Neural cell (in vitro differentiated cells): ENCODE measurements around the gene SLC18A3. TPM values are rescaled to one million over a fixed set of nuclear protein-coding genes. Genes with fewer than 3 reads are reported as not detected.

Source experiments
- H2AFZ ChIP-seq: fragments of 200-600, 300-800 bp; sonication (generic), shearing (Covaris generic); 2 replicates; pipeline ENCODE4 v1.6.0; 2014; ENCODE audit warnings: low read depth, mild to moderate bottlenecking, antibody characterized with exemption, low read length, moderate library complexity
- H3F3A ChIP-seq: fragments of 200-600 bp; shearing (Covaris generic); 2 replicates; pipeline ENCODE4 v1.6.1; 2016; ENCODE audit warnings: mild to moderate bottlenecking, moderate library complexity, mixed read lengths, antibody characterized with exemption, low read length; ENCODE audit not compliant: insufficient read depth, poor library complexity, severe bottlenecking
- H3K27ac ChIP-seq: fragments of 200-600, 300-800 bp; sonication (generic), shearing (Covaris generic); 2 replicates; pipeline ENCODE4 v1.5.1; 2014; ENCODE audit warnings: mild to moderate bottlenecking, low read length, moderate library complexity
- H3K27me3 ChIP-seq: fragments of 300-800, 200-600 bp; sonication (generic), shearing (Covaris generic); 2 replicates; pipeline ENCODE4 v1.6.0; 2014; ENCODE audit warnings: mild to moderate bottlenecking, low read depth, low read length, moderate library complexity; ENCODE audit not compliant: insufficient read depth
- H3K36me3 ChIP-seq: fragments of 300-800, 200-600 bp; sonication (generic), shearing (Covaris generic); 2 replicates; pipeline ENCODE4 v1.5.1; 2014; ENCODE audit warnings: mild to moderate bottlenecking, antibody characterized with exemption, low read length, moderate library complexity; ENCODE audit not compliant: insufficient read depth
- H3K4me2 ChIP-seq: fragments of 300-800, 200-600 bp; sonication (generic), shearing (Covaris generic); 2 replicates; pipeline ENCODE4 v1.6.0; 2014; ENCODE audit warnings: mild to moderate bottlenecking, low read length
- H3K4me3 ChIP-seq: fragments of 300-800, 200-600 bp; sonication (generic), shearing (Covaris generic); 2 replicates; pipeline ENCODE4 v1.5.1; 2014; ENCODE audit warnings: mild to moderate bottlenecking, low read length, moderate library complexity
- H3K79me2 ChIP-seq: fragments of 200-600 bp; shearing (Covaris generic); replicated peaks from 2 replicates; pipeline ENCODE4 v1.6.0; 2014; ENCODE audit warnings: mild to moderate bottlenecking, low read length, moderate library complexity; ENCODE audit not compliant: insufficient read depth
- H3K9ac ChIP-seq: fragments of 300-800, 200-600 bp; sonication (generic), shearing (Covaris generic); 2 replicates; pipeline ENCODE4 v1.6.1; 2016; ENCODE audit warnings: mild to moderate bottlenecking, low read length, mixed read lengths
- H3K9me2 ChIP-seq: fragments of 200-600 bp; shearing (Covaris generic); 2 replicates; pipeline ENCODE4 v1.6.1; 2016; ENCODE audit warnings: mild to moderate bottlenecking, low read length, mixed read lengths; ENCODE audit not compliant: insufficient read depth
- H3K9me3 ChIP-seq: fragments of 200-600, 300-800 bp; sonication (generic), shearing (Covaris generic); 2 replicates; pipeline ENCODE4 v1.6.1; 2016; ENCODE audit warnings: mild to moderate bottlenecking, mixed run types, low read length, moderate library complexity, mixed read lengths
- H4K20me1 ChIP-seq: fragments of 200-600 bp; shearing (Covaris generic); 2 replicates; pipeline ENCODE4 v1.6.1; 2016; ENCODE audit warnings: mild to moderate bottlenecking, mixed run types; ENCODE audit not compliant: insufficient read depth
- CTCF ChIP-seq: fragments of 450-650 bp; IDR thresholded peaks from 2 replicates; pipeline ENCODE4 v1.5.1; 2014; ENCODE audit warnings: antibody characterized with exemption, mild to moderate bottlenecking, moderate library complexity; ENCODE audit not compliant: poor library complexity, severe bottlenecking
- EP300 ChIP-seq: fragments of 450-650 bp; conservative IDR thresholded peaks from 2 replicates; pipeline ENCODE4 v1.6.1; 2014; ENCODE audit warnings: antibody characterized with exemption, mild to moderate bottlenecking, moderate library complexity; ENCODE audit not compliant: poor library complexity, severe bottlenecking
- EZH2 ChIP-seq: fragments of 200-600, 300-800 bp; shearing (Covaris generic), sonication (generic); IDR thresholded peaks from 2 replicates; pipeline ENCODE4 v1.6.1; 2014; ENCODE audit warnings: antibody characterized with exemption, low read length, borderline replicate concordance, mild to moderate bottlenecking; ENCODE audit not compliant: insufficient read depth, poor library complexity, severe bottlenecking
- MXI1 ChIP-seq: fragments of 450-650 bp; conservative IDR thresholded peaks from 2 replicates; pipeline ENCODE4 v1.6.1; 2014; ENCODE audit warnings: antibody characterized with exemption, mild to moderate bottlenecking; ENCODE audit not compliant: poor library complexity, severe bottlenecking
- POLR2AphosphoS5 ChIP-seq: IDR thresholded peaks from 2 replicates; pipeline ENCODE4 v1.6.1; 2012
- RAD21 ChIP-seq: fragments of 450-650 bp; conservative IDR thresholded peaks from 2 replicates; pipeline ENCODE4 v1.6.1; 2014; ENCODE audit warnings: antibody characterized with exemption, mild to moderate bottlenecking, moderate library complexity
- SMC3 ChIP-seq: fragments of 450-650 bp; conservative IDR thresholded peaks from 2 replicates; pipeline ENCODE4 v1.6.1; 2014; ENCODE audit warnings: antibody characterized with exemption, mild to moderate bottlenecking, moderate library complexity; ENCODE audit not compliant: poor library complexity
- TAF1 ChIP-seq: IDR thresholded peaks from 2 replicates; pipeline ENCODE4 v1.6.1; 2012; ENCODE audit warnings: low read depth
- polyA plus RNA-seq: library from polyadenylated mRNA; depleted of rRNA; stranded (reverse); fragments of >200 nt; gene quantifications from 2 replicates; pipeline ENCODE4 v1.2.3, GENCODE V29; 2014
- TF ChIP-seq, protein P1 (sequence below): IDR thresholded peaks from 2 replicates; pipeline ENCODE4 v1.6.1; 2012; ENCODE audit warnings: borderline replicate concordance

SLC18A3 gene
- polyA plus RNA-seq, 1 donor from 2014 or later = not detected

DNA sequence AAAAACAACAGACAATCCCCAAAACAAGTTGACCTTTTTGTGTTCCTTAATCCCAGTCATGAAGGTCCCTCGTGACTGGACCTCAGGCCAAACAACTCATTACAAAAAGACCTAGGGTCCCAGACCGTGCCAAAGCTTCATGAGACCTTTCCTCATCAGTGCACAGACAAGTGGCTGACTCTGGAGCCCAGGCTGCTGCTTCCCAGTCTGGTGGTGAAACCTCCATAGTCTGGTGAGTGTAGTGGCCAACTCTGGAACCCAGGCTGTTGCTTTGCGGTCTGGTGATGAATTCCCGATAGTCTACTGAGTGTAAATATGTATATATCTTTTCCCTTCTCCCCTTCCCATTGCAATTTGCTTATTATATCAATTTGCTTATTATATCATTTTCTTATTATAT is 22.1 kb upstream of the SLC18A3 start:
- H3F3A ChIP-seq = no peaks in the 10 kb centered on the region
- no peak overlapping the region for H2AFZ ChIP-seq
- H3K79me2 ChIP-seq = no peaks in the 10 kb centered on the region
- no peak overlapping the region for H3K9ac ChIP-seq
- no peaks in the 10 kb centered on the region for H3K9me3 ChIP-seq
- H3K4me3 ChIP-seq = no peak overlapping the region
- TF ChIP-seq CTCF (no peak), POLR2AphosphoS5 (no peak), RAD21 (no peak), SMC3 (no peak), MXI1 (no peak), TAF1 (no peak), EP300 (no peak), EZH2 (no peak)
- TF ChIP-seq, protein P1, sequence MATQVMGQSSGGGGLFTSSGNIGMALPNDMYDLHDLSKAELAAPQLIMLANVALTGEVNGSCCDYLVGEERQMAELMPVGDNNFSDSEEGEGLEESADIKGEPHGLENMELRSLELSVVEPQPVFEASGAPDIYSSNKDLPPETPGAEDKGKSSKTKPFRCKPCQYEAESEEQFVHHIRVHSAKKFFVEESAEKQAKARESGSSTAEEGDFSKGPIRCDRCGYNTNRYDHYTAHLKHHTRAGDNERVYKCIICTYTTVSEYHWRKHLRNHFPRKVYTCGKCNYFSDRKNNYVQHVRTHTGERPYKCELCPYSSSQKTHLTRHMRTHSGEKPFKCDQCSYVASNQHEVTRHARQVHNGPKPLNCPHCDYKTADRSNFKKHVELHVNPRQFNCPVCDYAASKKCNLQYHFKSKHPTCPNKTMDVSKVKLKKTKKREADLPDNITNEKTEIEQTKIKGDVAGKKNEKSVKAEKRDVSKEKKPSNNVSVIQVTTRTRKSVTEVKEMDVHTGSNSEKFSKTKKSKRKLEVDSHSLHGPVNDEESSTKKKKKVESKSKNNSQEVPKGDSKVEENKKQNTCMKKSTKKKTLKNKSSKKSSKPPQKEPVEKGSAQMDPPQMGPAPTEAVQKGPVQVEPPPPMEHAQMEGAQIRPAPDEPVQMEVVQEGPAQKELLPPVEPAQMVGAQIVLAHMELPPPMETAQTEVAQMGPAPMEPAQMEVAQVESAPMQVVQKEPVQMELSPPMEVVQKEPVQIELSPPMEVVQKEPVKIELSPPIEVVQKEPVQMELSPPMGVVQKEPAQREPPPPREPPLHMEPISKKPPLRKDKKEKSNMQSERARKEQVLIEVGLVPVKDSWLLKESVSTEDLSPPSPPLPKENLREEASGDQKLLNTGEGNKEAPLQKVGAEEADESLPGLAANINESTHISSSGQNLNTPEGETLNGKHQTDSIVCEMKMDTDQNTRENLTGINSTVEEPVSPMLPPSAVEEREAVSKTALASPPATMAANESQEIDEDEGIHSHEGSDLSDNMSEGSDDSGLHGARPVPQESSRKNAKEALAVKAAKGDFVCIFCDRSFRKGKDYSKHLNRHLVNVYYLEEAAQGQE = no peak
- H3K4me2 ChIP-seq = no peak overlapping the region
- H3K27ac ChIP-seq = no peak overlapping the region
- no peaks in the 10 kb centered on the region for H3K36me3 ChIP-seq
- H3K9me2 ChIP-seq = no peaks in the 10 kb centered on the region
- H4K20me1 ChIP-seq = no peaks in the 10 kb centered on the region
- no peaks in the 10 kb centered on the region for H3K27me3 ChIP-seq

GRCh38 chr10:49592726-49593563 is 17.2 kb upstream of the SLC18A3 start:
- H3K79me2 ChIP-seq = no peaks in the 10 kb centered on the region
- no peaks in the 10 kb centered on the region for H4K20me1 ChIP-seq
- H3K36me3 ChIP-seq = no peaks in the 10 kb centered on the region
- no peaks in the 10 kb centered on the region for H3F3A ChIP-seq
- H3K9me3 ChIP-seq = no peaks in the 10 kb centered on the region
- no peak overlapping the region for H3K9ac ChIP-seq
- no peak overlapping the region for H2AFZ ChIP-seq
- H3K27me3 ChIP-seq = peaks cover 3% of the 10 kb centered on the region
- H3K4me2 ChIP-seq = no peak overlapping the region
- TF ChIP-seq EP300 (no peak), TAF1 (no peak), RAD21 (peak; percentile 65), SMC3 (peak; percentile 76), CTCF (peak; percentile 80), EZH2 (no peak), MXI1 (no peak), POLR2AphosphoS5 (no peak)
- TF ChIP-seq, protein P1 = no peak
- no peak overlapping the region for H3K4me3 ChIP-seq
- no peaks in the 10 kb centered on the region for H3K9me2 ChIP-seq
- no peak overlapping the region for H3K27ac ChIP-seq
